Liver (tissue), 3 donors: ENCODE results near the gene COL27A1.

Source experiments
- CTCF ChIP-seq: fragments of 150-350 bp; IDR thresholded peaks from 2 replicates; pipeline ENCODE4 v1.5.1; 2017; ENCODE audit warnings: improper control_type of control experiment, low read depth, low read length; ENCODE audit not compliant: missing input control
- GABPA ChIP-seq, 2 donors: IDR thresholded peaks in 1 of 2; conservative IDR thresholded peaks in 1 of 2; 2 replicates each; pipeline ENCODE4 v1.6.1; 2016; ENCODE audit warnings: antibody characterized with exemption in 2 of 2, mild to moderate bottlenecking in 1 of 2, moderate library complexity in 1 of 2
- HNF4A ChIP-seq, 2 donors: conservative IDR thresholded peaks; 2 replicates each; pipeline ENCODE4 v1.6.1; 2016; ENCODE audit warnings: antibody characterized with exemption in 2 of 2, mild to moderate bottlenecking in 2 of 2
- MAX ChIP-seq: IDR thresholded peaks from 2 replicates; pipeline ENCODE4 v1.6.1; 2016; ENCODE audit warnings: antibody characterized with exemption
- REST ChIP-seq: IDR thresholded peaks from 2 replicates; pipeline ENCODE4 v1.6.1; 2016; ENCODE audit warnings: antibody characterized with exemption, mild to moderate bottlenecking
- SP1 ChIP-seq: IDR thresholded peaks from 2 replicates; pipeline ENCODE4 v1.6.1; 2018; ENCODE audit warnings: antibody characterized with exemption, mild to moderate bottlenecking
- ZBTB33 ChIP-seq: IDR thresholded peaks from 2 replicates; pipeline ENCODE4 v1.6.1; 2016; ENCODE audit warnings: antibody characterized with exemption
- donor health status: healthy.
- donor health status: healthy.

- TF ChIP-seq CTCF: no peak
- no peak for TF ChIP-seq REST
- no peak for TF ChIP-seq HNF4A (conservative IDR thresholded peaks at IDR 0.05)
- no peak for TF ChIP-seq SP1
- TF ChIP-seq ZBTB33: no peak
- TF ChIP-seq MAX: no peak
- TF ChIP-seq GABPA (IDR thresholded peaks at IDR 0.05 in 1 of 2, conservative IDR thresholded peaks at IDR 0.05 in 1 of 2): no peak
Measured at GRCh38 chr9:114247491-114247890, 92.2 kb downstream of the COL27A1 start.
